Activated CD4-positive, alpha-beta memory T cell treated with anti-CD3 and anti-CD28 coated beads for 36 hours (primary cell): Measurements from ENCODE around the gene ALDH1A2. TPM values are rescaled to one million over a fixed set of nuclear protein-coding genes. Genes with fewer than 3 reads are reported as not detected.

ENCODE experiments used
- total RNA-seq, 2 experiments: library from RNA; stranded (reverse); gene quantifications; one replicate each; pipeline ENCODE4 v1.2.3, GENCODE V29; 2021

The ALDH1A2 gene
- total RNA-seq, 2 experiments from 2014 or later, result 0.19 to 0.78 TPM

Other genes starting within 250 kb of the ALDH1A2 start
- gene AQP9, start 72.7 kb upstream of the ALDH1A2 start, total RNA-seq, result under 1 TPM; 0.17 to 0.26 TPM